ENCODE measurements around the gene NEU4. TPM values are rescaled to one million over a fixed set of nuclear protein-coding genes. Genes with fewer than 3 reads are reported as not detected.

NEU4 gene
- total RNA-seq, 1 donor from 2014 or later, result 0.42 TPM

GRCh38 chr2:241865416-241865956, 56.5 kb downstream of the NEU4 start:
- Mint-ChIP-seq H3K36me3 (ENCODE audit: low read depth) (no peaks in the 10 kb centered on the region), H3K9me3 (ENCODE audit: low read depth) (no peaks in the 10 kb centered on the region), H3K27me3 (ENCODE audit: low read depth) (peaks cover 28% of the 10 kb centered on the region), H3K4me1 (ENCODE audit: low read depth) (no peaks in the 10 kb centered on the region), H3K4me3 (ENCODE audit: unreplicated experiment) (no peak overlapping the region), H3K27ac (ENCODE audit: unreplicated experiment) (no peak overlapping the region)
- TF ChIP-seq CTCF (IDR thresholded peaks at IDR 0.05), result no peak
- DNase-seq (ENCODE audit: low spot score), result no peak

GRCh38 chr2:241865957-241866789, 57.2 kb downstream of the NEU4 start:
- TF ChIP-seq CTCF (IDR thresholded peaks at IDR 0.05), result no peak
- Mint-ChIP-seq H3K4me1 (ENCODE audit: low read depth) (no peaks in the 10 kb centered on the region), H3K9me3 (ENCODE audit: low read depth) (no peaks in the 10 kb centered on the region), H3K27me3 (ENCODE audit: low read depth) (peaks cover 28% of the 10 kb centered on the region), H3K36me3 (ENCODE audit: low read depth) (no peaks in the 10 kb centered on the region), H3K4me3 (ENCODE audit: unreplicated experiment) (no peak overlapping the region), H3K27ac (ENCODE audit: unreplicated experiment) (no peak overlapping the region)
- DNase-seq (ENCODE audit: low spot score), result peak; percentile 84

Other genes starting within 250 kb of the NEU4 start
- gene THAP4, start 172.0 kb upstream of the NEU4 start, total RNA-seq, result 40.9 to 42.4 TPM (median 41.4 TPM) in 3 replicates
- 53.1 to 64.0 TPM (median 57.2 TPM) in 3 replicates for gene ATG4B, start 171.5 kb upstream of the NEU4 start, total RNA-seq
- gene DTYMK, start 122.4 kb upstream of the NEU4 start, total RNA-seq, result 22.7 to 32.7 TPM (median 23.1 TPM) in 3 replicates
- 13.8 to 25.2 TPM (median 16.3 TPM) in 3 replicates for gene ING5, start 107.2 kb upstream of the NEU4 start, total RNA-seq
- gene D2HGDH, start 74.6 kb upstream of the NEU4 start, total RNA-seq, result 14.5 to 26.3 TPM (median 16.6 TPM) in 3 replicates
- 0.52 to 1.3 TPM in 2 of 3 replicates, not detected in the other for gene GAL3ST2, start 32.4 kb upstream of the NEU4 start, total RNA-seq
- not detected in 3 replicates for gene PDCD1, start 49.7 kb downstream of the NEU4 start, total RNA-seq
- gene RTP5, start 60.5 kb downstream of the NEU4 start, total RNA-seq, result not detected in 3 replicates